Measurements from ENCODE around the gene CHGA.

DNA sequence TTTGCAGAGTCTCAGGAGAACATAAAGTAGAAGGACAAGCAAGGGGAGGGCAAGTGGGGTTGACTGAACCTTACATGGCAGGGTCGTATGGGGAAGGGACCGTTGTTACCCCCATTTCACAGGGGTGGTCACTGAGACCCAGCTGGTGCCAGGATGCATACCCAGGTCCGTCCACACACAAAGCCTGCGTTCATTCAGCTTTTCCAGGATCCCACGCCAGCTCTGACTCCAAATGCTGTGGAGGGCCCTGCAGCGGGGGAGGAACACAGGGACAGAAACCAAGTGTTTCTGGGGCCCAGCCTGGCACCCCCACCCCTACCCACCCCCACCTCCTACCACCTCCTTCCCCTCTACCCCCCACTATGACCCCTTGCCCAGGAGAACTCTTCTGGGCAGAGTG lies 16.5 kb upstream of the CHGA start:
- TF ChIP-seq CTCF (IDR thresholded peaks at IDR 0.05 in 2 of 3, conservative IDR thresholded peaks at IDR 0.05 in 1 of 3; ENCODE audit: borderline replicate concordance in 1 of 3, insufficient read depth in 1 of 3, low read depth in 2 of 3, low read length in 2 of 3) (no peak), CEBPB (IDR thresholded peaks at IDR 0.05; ENCODE audit: low read depth) (no peak), YY1 (IDR thresholded peaks at IDR 0.05; ENCODE audit: extremely low read depth, insufficient replicate concordance, low read depth, low read length) (no peak), POLR2A (IDR thresholded peaks at IDR 0.05; ENCODE audit: borderline replicate concordance, extremely low read depth, insufficient read depth, insufficient read length) (no peak), EZH2 (IDR thresholded peaks at IDR 0.05) (no peak), CBX3 (IDR thresholded peaks at IDR 0.05; ENCODE audit: low read depth) (no peak)

All from HCT116 (cell line).